HepG2 (cell line): ENCODE results near the gene HLA-B. TPM values are rescaled to one million over a fixed set of nuclear protein-coding genes. Genes with fewer than 3 reads are reported as not detected.

ENCODE experiments used
- ATAC-seq: fragments of 200-7000 bp; cut with Tn5 transposase; 3 replicates; pipeline ENCODE4 v1.9.1; 2020; ENCODE audit warnings: mild to moderate bottlenecking, moderate library complexity
- BruUV-seq: library from RNA; stranded (reverse); fragments of 400-500 nt; replicated peaks from 2 replicates; lab custom pipeline; 2021; lab: Mats Ljungman, UMichigan
- CTCF ChIA-PET: fragments of 300-600 bp; formaldehyde crosslinking; extraction: SDS; loops from one replicate; lab custom pipeline; 2021; ENCODE audit warnings: low total read pairs, inconsistent platforms, low intra/inter-chr PET ratio; lab: Yijun Ruan, JAX
- POLR2A ChIA-PET: fragments of 350-600 bp; sonication (Branson Sonifier 250); formaldehyde crosslinking; loops from one replicate; lab custom pipeline; 2020; ENCODE audit warnings: antibody characterized with exemption, inconsistent platforms; lab: Yijun Ruan, JAX
- DNase-seq: peaks from one replicate; pipeline ENCODE4 v3.0.0-alpha.2; 2015; ENCODE audit warnings: low spot score
- FAIRE-seq: peaks from 3 replicates; lab custom pipeline; 2011; peaks lifted over from hg19 to GRCh38; lab: Jason Lieb, UNC
- H2AFZ ChIP-seq: one replicate; pipeline ENCODE4 v1.6.1; 2011; ENCODE audit warnings: low read length, inconsistent platforms
- H3K27ac ChIP-seq: fragments of 300-600 bp; 3 replicates; pipeline ENCODE4 v1.8.0; 2011; ENCODE audit warnings: mixed run types, mild to moderate bottlenecking, mixed read lengths, low read length, inconsistent platforms; ENCODE audit not compliant: insufficient read depth; ENCODE audit errors: extremely low read length
- H3K27me3 ChIP-seq, 2 experiments: fragments of 200-600 bp in 1 of 2; 2 replicates in 1 of 2; 3 replicates in 1 of 2; pipeline versions ENCODE4 v1.6.0 to v1.8.0; 2011; ENCODE audit warnings: low read length in 2 of 2, mild to moderate bottlenecking in 2 of 2, moderate library complexity in 2 of 2, inconsistent platforms in 1 of 2; ENCODE audit not compliant: insufficient read depth in 2 of 2, control insufficient read depth in 1 of 2
- H3K36me3 ChIP-seq, 2 experiments: fragments of 200-600 bp in 1 of 2; replicated peaks in 1 of 2; 2 replicates in 1 of 2; 3 replicates in 1 of 2; pipeline versions ENCODE4 v1.5.1 to v1.8.0; 2011; ENCODE audit warnings: low read length in 2 of 2, inconsistent platforms in 1 of 2; ENCODE audit not compliant: insufficient read depth in 2 of 2, control insufficient read depth in 1 of 2
- H3K4me1 ChIP-seq: 2 replicates; pipeline ENCODE4 v1.5.1; 2012; ENCODE audit warnings: low read length, inconsistent platforms; ENCODE audit not compliant: insufficient read depth
- H3K4me2 ChIP-seq: 2 replicates; pipeline ENCODE4 v1.6.0; 2011; ENCODE audit warnings: low read depth, low read length, inconsistent platforms
- H3K4me3 ChIP-seq, 3 experiments: fragments of 200-600 bp in 1 of 3; sonication (generic), shearing (Covaris generic) in 1 of 3; replicated peaks in 1 of 3; 2 replicates each; pipeline ENCODE4 v1.5.1; 2011 to 2016; ENCODE audit warnings: low read length in 3 of 3, inconsistent platforms in 2 of 3, low read depth in 2 of 3, mild to moderate bottlenecking in 2 of 3, control low read depth in 1 of 3, mixed read lengths in 1 of 3; ENCODE audit not compliant: insufficient read depth in 1 of 3
- H3K79me2 ChIP-seq: one replicate; pipeline ENCODE4 v1.6.1; 2011; ENCODE audit warnings: low read length, inconsistent platforms; ENCODE audit not compliant: insufficient read depth
- H3K9ac ChIP-seq: 2 replicates; pipeline ENCODE4 v1.6.0; 2011; ENCODE audit warnings: mild to moderate bottlenecking, low read depth, low read length, inconsistent platforms; ENCODE audit not compliant: insufficient read depth
- H3K9me3 ChIP-seq: 2 replicates; pipeline ENCODE4 v1.5.1; 2012; ENCODE audit warnings: mild to moderate bottlenecking, low read length
- H4K20me1 ChIP-seq: 2 replicates; pipeline ENCODE4 v1.6.0; 2011; ENCODE audit warnings: inconsistent platforms, mild to moderate bottlenecking, low read length, moderate library complexity; ENCODE audit not compliant: insufficient read depth
- NR3C1 ChIP-seq: sonication (generic); formaldehyde crosslinking; IDR thresholded peaks from 2 replicates; pipeline ENCODE4 v1.4.0; 2020; ENCODE audit warnings: missing genetic modification reagents
- RAD51 ChIP-seq: fragments of 450-650 bp; IDR thresholded peaks from 2 replicates; pipeline ENCODE4 v1.6.1; 2016; ENCODE audit warnings: borderline replicate concordance
- ZNF687 ChIP-seq: sonication (generic); formaldehyde crosslinking; IDR thresholded peaks from 2 replicates; pipeline ENCODE4 v1.5.1; 2020; ENCODE audit warnings: mild to moderate bottlenecking, missing genetic modification reagents, moderate library complexity
- WGBS: methylation state at CpG from one replicate; pipeline ENCODE4 v1.1.6; 2017; ENCODE audit warnings: low lambda C conversion rate; 5-methylcytosine and 5-hydroxymethylcytosine counted together
- in situ Hi-C: cut with HindIII; loops from 2 replicates; pipeline ENCODE4 v1.10.0; 2017; ENCODE audit warnings: low pct_unique_long_range_greater_than_20kb; ENCODE audit not compliant: extremely low pct_ligation_motif_present
- intact Hi-C: fragments of 100-400 bp; cut with micrococcal nuclease; formaldehyde crosslinking; loops from one replicate; pipeline ENCODE4 v1.10.0; 2022; ENCODE audit not compliant: unreplicated experiment
- polyA plus RNA-seq, 8 experiments: library from polyadenylated mRNA; depleted of rRNA in 3 of 8; stranded (reverse) in 7 of 8; unstranded in 1 of 8; fragments of >200 nt; fragmentation: Illumina TruSeq in 4 of 8; extraction: Trizol in 4 of 8; gene quantifications; 2 replicates each; pipeline versions ENCODE4 v1.2.1 to v1.2.3, GENCODE V29; 2011 to 2016; ENCODE audit warnings: low read depth in 4 of 8, missing spikeins in 1 of 8, mixed read lengths in 1 of 8; ENCODE audit not compliant: insufficient read depth in 1 of 8
- total RNA-seq, 5 experiments: library from RNA; depleted of rRNA; stranded (reverse); fragments of >200 nt; fragmentation: Illumina TruSeq; extraction: Trizol; gene quantifications; 2 replicates each; pipeline ENCODE4 v1.2.3, GENCODE V29; 2016; ENCODE audit warnings: low read depth in 1 of 5

HLA-B gene
- total and polyA plus RNA-seq, 2 of the 13 experiments (the other 11 are each of a cell fraction or from before 2014, with no cell fraction given) = 35.3 to 88.9 TPM

GRCh38 chr6:31354864-31355582, 2.0 kb downstream of the HLA-B start:
- no peaks in the 10 kb centered on the region for H3K79me2 ChIP-seq
- DNase-seq = no peak
- FAIRE-seq = no peak
- no peak overlapping the region for H2AFZ ChIP-seq
- H3K9me3 ChIP-seq = no peaks in the 10 kb centered on the region
- H3K4me3 ChIP-seq = no peak overlapping the region
- no peaks in the 10 kb centered on the region for H3K4me1 ChIP-seq
- no peak overlapping the region for H3K9ac ChIP-seq
- peaks cover 0 to 20% of the 10 kb centered on the region in 2 experiments; a peak in 2 of 5 replicates for H3K27me3 ChIP-seq
- CTCF ChIA-PET = no interaction called here
- no peak overlapping the region for H3K4me2 ChIP-seq
- ATAC-seq = no peak
- H4K20me1 ChIP-seq = no peaks in the 10 kb centered on the region
- POLR2A ChIA-PET = no interaction called here
- no peaks in the 10 kb centered on the region for H3K36me3 ChIP-seq
- in situ Hi-C loops = loop anchor here (5.0 to 25.0 kb wide), 2 partner anchors 88 to 1468 kb away; no protein-coding TSS in a partner anchor
- TF ChIP-seq RAD51 (no peak), NR3C1 (CRISPR knock-in tag) (no peak), ZNF687 (CRISPR knock-in tag) (no peak)
- TF ChIP-seq, all 625 proteins: peak for 0
- 76% methylated on average over 11 of the region's 11 CpGs for WGBS
- intact Hi-C loops = loop anchor here (2.0 kb wide), 1 partner anchor 86 kb away; no protein-coding TSS in a partner anchor
- H3K27ac ChIP-seq = no peak overlapping the region
- BruUV-seq = no TSS peak
